Activated T-cell treated with anti-CD3 and anti-CD28 coated beads, Interleukin-2, amount 50 U/mL, for 24 hours (primary cell): Measurements from ENCODE around the gene MRPS21.

Experiments
- DNase-seq: peaks from one replicate; pipeline ENCODE4 v3.0.0-alpha.2; 2020
- H3K27ac Mint-ChIP-seq: 2 replicates; pipeline ENCODE4 v1.8.0; 2020; ENCODE audit warnings: mild to moderate bottlenecking, mixed read lengths
- H3K27me3 Mint-ChIP-seq: 2 replicates; pipeline ENCODE4 v1.8.0; 2020; ENCODE audit warnings: mixed read lengths
- H3K36me3 Mint-ChIP-seq: 2 replicates; pipeline ENCODE4 v1.8.0; 2020; ENCODE audit warnings: low read depth, mixed read lengths
- H3K4me1 Mint-ChIP-seq: 2 replicates; pipeline ENCODE4 v1.8.0; 2020; ENCODE audit warnings: low read depth, mixed read lengths
- H3K4me3 Mint-ChIP-seq: 2 replicates; pipeline ENCODE4 v1.8.0; 2020; ENCODE audit warnings: mild to moderate bottlenecking, moderate library complexity, mixed read lengths
- H3K9me3 Mint-ChIP-seq: 2 replicates; pipeline ENCODE4 v1.8.0; 2020; ENCODE audit warnings: mixed read lengths

Gene MRPS21

DNA sequence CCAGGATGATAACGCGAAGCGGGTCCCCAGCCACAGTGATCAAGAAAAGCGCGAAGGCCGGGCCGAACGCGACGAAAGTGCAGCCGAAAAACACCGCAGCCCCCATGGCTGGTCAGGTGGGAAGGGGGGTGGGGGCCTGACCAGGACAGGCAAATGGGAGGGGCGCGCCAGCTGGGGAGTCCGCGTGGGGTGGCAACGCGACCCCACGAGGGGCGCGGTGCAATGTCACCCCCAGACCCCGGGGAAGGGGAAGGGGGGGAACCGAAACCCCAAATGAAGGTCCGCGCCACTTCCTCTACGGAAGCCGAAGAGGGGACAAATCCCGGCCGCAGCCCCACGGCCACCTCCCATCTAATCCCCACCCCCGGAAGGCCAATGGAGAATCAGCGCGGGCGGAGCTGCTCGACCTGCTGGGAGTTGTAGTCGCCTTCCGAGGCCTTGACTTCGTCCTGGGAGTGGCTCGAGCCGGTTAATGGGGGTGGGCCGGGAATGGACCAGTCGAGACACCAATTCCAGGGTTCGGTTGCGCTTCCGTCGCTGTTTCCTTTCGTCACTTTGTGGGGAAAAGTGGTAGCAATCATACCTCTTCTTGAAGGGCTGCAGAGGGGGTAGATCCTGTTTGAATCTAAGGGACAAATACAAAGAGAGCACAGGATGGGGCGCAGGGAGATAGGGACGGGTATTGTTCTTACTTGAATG is 24.8 kb upstream of the MRPS21 start, which contains the start of gene APH1A:
Gene APH1A (minus strand): TSS at position 312 of the 699 bp plus-strand sequence. CDS start 206 bp downstream, at position 106.
- DNase-seq: peak; percentile 93
- peak within 1 kb of the TSS; percentile 97 for H3K4me3 Mint-ChIP-seq
- H3K4me1 Mint-ChIP-seq: peaks cover 31% of the 10 kb centered on the region
- H3K9me3 Mint-ChIP-seq: no peaks in the 10 kb centered on the region
- no peaks in the 10 kb centered on the region for H3K27me3 Mint-ChIP-seq
- H3K36me3 Mint-ChIP-seq: peaks cover 46% of the 10 kb centered on the region
- H3K27ac Mint-ChIP-seq: peak within 1 kb of the TSS; percentile 98

DNA sequence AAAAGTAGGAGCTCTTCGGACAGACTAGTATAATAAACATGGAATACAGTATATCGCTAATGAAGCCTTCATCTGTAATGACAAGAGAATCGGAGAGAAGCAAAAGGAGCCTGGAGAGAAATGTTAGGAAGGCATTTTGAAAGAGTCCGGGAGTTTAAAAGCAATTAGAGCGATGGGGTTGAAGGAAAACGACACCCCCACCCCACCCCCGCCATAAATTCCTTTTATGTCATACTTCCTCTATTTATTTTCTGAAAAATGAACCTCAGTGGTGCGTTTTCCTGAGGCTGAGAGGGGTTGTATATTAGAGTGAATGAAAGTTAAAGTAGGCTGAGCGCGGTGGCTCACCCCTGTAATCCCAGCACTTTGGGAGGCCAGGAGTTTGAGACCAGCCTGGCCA is 24.2 kb upstream of the MRPS21 start:
- DNase-seq: no peak
- no peaks in the 10 kb centered on the region for H3K27me3 Mint-ChIP-seq
- H3K4me1 Mint-ChIP-seq: peaks cover 31% of the 10 kb centered on the region
- peak overlapping the region; percentile 98 for H3K27ac Mint-ChIP-seq
- peak overlapping the region; percentile 97 for H3K4me3 Mint-ChIP-seq
- H3K9me3 Mint-ChIP-seq: no peaks in the 10 kb centered on the region
- H3K36me3 Mint-ChIP-seq: peaks cover 45% of the 10 kb centered on the region

DNA sequence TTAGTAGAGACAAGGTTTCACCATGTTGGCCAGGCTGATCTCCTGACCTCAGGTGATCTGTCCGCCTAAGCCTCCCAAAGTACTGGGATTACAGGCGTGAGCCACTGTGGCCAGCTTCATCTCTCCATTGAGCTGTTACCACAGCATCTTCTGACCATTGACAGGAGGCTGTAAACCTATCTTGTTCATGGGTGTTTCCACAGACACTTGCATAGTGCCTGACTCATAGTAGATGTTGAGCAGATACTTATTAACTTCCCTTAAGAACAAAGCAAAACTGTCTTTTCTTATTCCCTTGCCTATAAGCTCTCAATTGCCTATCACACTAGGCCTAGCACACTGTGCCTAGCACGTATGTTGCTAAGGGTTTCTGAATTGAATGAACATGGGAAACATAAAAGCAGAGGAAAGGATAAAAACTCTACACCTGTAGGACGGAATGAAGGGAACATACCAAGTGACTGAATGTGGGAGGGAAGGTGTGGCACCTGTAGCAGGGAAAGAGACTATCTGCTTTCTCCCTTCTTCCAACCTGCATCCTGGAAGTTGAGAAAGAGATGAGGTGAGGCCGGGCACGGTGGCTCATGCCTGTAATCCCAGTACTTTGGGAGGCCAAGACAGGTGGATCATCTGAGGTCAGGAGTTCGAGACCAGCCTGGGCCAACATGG is 22.2 kb upstream of the MRPS21 start:
- Mint-ChIP-seq H3K27me3 (no peaks in the 10 kb centered on the region), H3K27ac (no peak overlapping the region), H3K4me1 (peaks cover 27% of the 10 kb centered on the region), H3K36me3 (peaks cover 25% of the 10 kb centered on the region), H3K9me3 (no peaks in the 10 kb centered on the region), H3K4me3 (no peak overlapping the region)
- DNase-seq: no peak

DNA sequence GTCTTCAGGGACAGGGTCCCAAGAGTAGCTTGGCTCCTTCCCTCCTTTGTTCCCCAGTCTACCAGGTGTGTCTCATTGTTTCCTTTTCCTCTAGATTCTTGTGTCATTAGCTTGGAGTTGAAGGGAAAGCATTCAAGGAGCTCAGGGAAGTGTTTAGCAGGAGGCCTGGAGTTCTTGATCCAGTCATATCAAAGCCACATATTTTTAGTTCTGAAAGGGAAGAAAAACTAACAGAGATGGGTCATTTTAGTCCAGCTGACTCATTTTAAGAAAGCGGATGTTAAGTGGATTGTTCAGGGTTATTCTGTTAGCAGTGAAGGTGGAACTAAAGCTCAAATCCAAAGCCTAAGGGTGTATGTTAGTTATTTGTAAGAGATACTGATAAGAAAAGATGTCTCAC is 20.4 kb upstream of the MRPS21 start:
- Mint-ChIP-seq H3K4me3 (no peak overlapping the region), H3K9me3 (no peaks in the 10 kb centered on the region), H3K27ac (no peak overlapping the region), H3K4me1 (peaks cover 10% of the 10 kb centered on the region), H3K27me3 (no peaks in the 10 kb centered on the region), H3K36me3 (peaks cover 7% of the 10 kb centered on the region)
- DNase-seq: no peak

DNA sequence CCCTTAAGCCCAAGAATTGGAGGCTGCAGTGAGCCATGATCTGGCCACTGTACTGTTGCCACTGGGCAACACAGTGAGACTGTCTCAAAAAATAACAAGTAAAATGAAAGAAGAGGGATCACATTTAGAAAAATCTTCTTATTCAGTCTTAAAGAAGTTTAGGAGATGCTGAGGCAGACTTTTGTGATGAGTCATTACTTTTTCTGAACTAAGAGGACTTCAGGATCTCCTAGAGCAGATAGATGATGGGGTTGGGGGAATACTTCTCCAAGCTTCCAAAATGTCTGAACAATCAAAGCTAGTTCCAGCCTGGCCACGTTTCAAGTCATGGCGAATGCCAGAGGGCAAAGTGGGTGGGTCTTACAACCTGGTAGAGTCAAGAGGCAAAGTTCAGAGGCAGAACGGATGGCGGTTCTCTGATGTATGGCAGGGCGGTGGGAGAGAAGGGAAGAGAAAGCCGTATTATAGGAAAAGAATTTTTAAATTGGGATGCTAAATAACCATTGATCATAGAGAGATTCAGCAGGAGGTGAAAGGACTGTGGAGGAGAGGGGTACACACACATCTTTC is 13.4 kb upstream of the MRPS21 start:
- H3K4me3 Mint-ChIP-seq: no peak overlapping the region

DNA sequence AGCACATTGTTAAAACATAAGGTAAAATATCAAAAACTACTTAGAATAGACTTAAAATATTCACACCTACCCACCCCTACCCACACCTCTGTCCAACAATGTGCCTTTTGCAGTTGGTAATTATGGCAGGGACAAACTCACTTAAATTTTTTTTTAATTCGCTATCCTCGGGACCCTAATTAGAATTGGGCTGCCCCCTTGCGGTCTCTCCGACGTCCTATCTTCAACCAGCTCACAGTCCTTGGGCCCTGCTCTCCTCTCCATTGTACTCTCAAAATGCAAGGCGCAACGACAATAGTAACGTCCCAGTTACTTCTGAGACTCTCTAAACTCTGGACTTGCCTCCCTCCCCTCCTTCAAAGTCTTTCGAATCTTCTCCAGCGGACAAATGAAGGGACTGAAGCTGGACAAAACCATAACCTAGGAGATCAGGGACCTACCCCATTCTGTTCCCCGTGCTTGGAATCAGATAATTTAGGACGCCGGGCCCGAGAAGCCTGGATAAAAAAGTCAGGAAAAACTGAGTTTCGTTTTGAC is 12.4 kb upstream of the MRPS21 start:
- peaks cover 6% of the 10 kb centered on the region for H3K9me3 Mint-ChIP-seq
- peak overlapping the region; percentile 86 for H3K27ac Mint-ChIP-seq
- peaks cover 7% of the 10 kb centered on the region for H3K27me3 Mint-ChIP-seq
- peaks cover 31% of the 10 kb centered on the region for H3K4me1 Mint-ChIP-seq
- peaks cover 3% of the 10 kb centered on the region for H3K36me3 Mint-ChIP-seq
- peak overlapping the region; percentile 69 for H3K4me3 Mint-ChIP-seq
- peak; percentile 62 for DNase-seq

More for the DNA sequence above, 13.4 kb upstream of the MRPS21 start:
- no peak for DNase-seq
- Mint-ChIP-seq H3K27me3 (peaks cover 7% of the 10 kb centered on the region), H3K27ac (no peak overlapping the region), H3K36me3 (peaks cover 3% of the 10 kb centered on the region), H3K9me3 (peaks cover 6% of the 10 kb centered on the region), H3K4me1 (peaks cover 31% of the 10 kb centered on the region)

DNA sequence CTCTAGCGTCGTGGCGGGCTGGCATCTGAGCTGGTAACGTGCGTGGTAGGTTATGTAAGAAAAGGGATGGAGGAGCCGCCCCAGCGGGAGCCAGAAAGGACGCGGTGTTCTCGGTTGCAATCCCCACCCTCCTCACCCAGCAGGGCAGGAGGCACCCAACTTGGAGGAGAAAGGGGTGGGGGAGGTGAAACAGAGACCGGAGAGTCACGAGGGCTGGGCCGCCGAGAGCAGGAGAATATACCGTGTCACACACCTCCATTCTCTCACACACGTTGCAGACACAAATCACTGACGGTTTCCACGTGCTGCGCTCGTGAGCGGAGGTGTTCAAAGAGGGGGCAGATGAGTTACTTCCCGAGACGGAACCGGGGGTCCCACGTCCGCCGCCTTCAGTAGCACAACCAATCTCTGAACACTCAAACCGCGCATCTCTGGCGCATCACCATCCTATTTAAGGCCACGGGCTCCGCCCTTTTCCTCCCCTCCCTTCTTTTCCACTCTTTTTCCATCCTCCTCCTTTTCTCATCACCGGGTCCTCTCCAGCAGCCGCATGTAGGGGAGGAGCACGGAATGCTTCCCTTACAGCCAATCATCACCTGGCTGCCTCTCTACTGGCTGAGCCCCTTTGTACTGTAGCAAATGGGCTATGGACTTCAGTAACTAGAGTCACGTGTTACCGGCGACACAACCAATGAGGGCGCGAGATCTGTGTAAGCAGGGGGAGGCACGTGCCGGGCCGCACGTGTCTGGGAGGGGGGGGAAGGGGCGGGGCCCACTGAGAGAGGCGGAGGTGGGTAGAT is 11.7 kb upstream of the MRPS21 start, which contains the start of gene CIART:
Gene CIART (plus strand): TSS at position 797 of the 800 bp plus-strand sequence. CDS start 714 bp downstream, outside the sequence.
- Mint-ChIP-seq H3K9me3 (peaks cover 6% of the 10 kb centered on the region), H3K27me3 (peaks cover 7% of the 10 kb centered on the region), H3K4me3 (peak within 1 kb of the TSS; percentile 69), H3K27ac (peak within 1 kb of the TSS; percentile 86), H3K36me3 (peaks cover 3% of the 10 kb centered on the region), H3K4me1 (peaks cover 31% of the 10 kb centered on the region)
- DNase-seq: peak; percentile 78

DNA sequence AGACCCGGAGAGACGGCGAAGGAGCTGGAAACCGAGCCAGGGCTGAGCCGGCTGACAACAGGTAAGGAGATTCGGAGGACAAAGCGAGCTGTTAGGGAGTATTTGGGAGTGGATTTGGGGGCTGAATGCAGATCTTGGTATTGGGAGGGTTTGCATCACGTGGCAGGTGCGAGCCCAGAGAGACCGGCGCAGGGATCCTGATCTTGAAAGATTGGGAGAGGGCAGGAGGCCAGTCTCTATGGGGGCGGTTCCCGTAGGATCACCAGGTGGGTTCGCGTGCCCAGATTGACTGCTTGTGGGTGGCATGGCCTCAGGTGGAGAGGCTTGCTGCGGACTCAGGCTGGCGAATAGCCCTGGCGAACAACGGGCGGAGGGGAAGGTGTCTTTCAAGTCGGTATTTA is 11.1 kb upstream of the MRPS21 start:
- no peak for DNase-seq
- peaks cover 7% of the 10 kb centered on the region for H3K27me3 Mint-ChIP-seq
- peaks cover 6% of the 10 kb centered on the region for H3K9me3 Mint-ChIP-seq
- H3K27ac Mint-ChIP-seq: peak overlapping the region; percentile 86
- H3K4me3 Mint-ChIP-seq: peak overlapping the region; percentile 69
- H3K36me3 Mint-ChIP-seq: peaks cover 3% of the 10 kb centered on the region
- peaks cover 31% of the 10 kb centered on the region for H3K4me1 Mint-ChIP-seq

DNA sequence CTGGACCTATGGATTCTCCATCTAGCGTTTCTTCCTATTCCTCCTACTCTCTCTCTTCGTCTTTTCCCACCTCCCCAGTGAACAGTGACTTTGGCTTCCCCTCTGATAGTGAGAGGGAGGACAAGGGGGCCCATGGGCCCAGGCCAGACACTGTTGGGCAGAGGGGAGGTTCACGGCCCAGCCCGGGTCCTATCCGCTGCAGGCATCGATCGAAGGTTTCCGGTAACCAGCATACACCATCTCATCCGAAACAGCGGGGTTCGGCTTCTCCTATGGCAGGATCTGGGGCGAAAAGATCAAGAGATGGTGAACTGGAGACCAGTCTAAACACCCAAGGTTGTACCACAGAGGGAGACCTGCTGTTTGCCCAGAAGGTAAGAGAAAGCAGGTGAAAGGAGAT is 10.4 kb upstream of the MRPS21 start:
- DNase-seq: no peak
- peaks cover 7% of the 10 kb centered on the region for H3K27me3 Mint-ChIP-seq
- H3K4me3 Mint-ChIP-seq: peak overlapping the region; percentile 69
- peaks cover 3% of the 10 kb centered on the region for H3K36me3 Mint-ChIP-seq
- H3K9me3 Mint-ChIP-seq: peaks cover 6% of the 10 kb centered on the region
- no peak overlapping the region for H3K27ac Mint-ChIP-seq
- peaks cover 31% of the 10 kb centered on the region for H3K4me1 Mint-ChIP-seq

DNA sequence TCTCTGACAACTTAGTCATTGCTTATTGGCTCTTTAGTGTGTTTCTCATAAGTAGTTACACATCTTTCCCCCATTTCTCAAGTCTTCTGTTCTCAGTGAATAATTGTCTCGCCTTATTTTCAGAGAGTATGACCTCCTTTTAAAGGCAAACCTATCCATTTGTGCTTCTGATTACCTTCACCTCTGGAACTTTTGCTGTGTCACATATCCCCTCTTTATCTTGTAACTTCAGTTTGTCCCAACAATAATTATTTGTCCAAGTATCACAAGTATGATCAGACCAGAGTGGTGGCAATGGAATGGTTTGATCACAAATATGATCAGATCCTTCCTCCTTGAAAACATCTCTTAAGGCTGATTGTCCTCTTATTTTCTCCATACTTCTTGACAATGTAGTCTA is 5.3 kb upstream of the MRPS21 start:
- no peak overlapping the region for H3K4me3 Mint-ChIP-seq

DNA sequence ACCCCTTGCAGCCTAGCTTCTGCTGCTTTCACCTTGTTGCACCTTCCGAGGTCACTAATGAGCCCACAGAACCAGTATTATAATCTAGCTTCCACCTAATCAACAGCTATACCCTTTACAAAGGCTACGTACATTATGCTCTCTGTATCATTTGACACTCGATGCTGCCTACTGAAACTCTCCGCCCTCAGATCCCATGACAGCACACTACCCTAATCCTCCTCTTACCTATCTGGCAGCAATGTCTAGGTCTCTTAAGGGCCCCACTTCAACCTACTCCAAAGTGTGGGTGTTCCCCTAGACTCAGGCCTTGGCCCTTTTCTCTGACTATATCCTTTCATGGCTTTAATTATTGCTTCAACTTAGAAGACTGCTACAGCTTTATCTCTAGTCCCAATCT is 4.8 kb upstream of the MRPS21 start:
- Mint-ChIP-seq H3K4me3 (no peak overlapping the region), H3K36me3 (peaks cover 5% of the 10 kb centered on the region), H3K27me3 (no peaks in the 10 kb centered on the region), H3K27ac (no peak overlapping the region), H3K4me1 (peaks cover 9% of the 10 kb centered on the region), H3K9me3 (no peaks in the 10 kb centered on the region)
- no peak for DNase-seq

More for the DNA sequence above, 5.3 kb upstream of the MRPS21 start:
- Mint-ChIP-seq H3K4me1 (peaks cover 9% of the 10 kb centered on the region), H3K27ac (no peak overlapping the region), H3K36me3 (peaks cover 2% of the 10 kb centered on the region), H3K9me3 (no peaks in the 10 kb centered on the region), H3K27me3 (no peaks in the 10 kb centered on the region)
- no peak for DNase-seq

DNA sequence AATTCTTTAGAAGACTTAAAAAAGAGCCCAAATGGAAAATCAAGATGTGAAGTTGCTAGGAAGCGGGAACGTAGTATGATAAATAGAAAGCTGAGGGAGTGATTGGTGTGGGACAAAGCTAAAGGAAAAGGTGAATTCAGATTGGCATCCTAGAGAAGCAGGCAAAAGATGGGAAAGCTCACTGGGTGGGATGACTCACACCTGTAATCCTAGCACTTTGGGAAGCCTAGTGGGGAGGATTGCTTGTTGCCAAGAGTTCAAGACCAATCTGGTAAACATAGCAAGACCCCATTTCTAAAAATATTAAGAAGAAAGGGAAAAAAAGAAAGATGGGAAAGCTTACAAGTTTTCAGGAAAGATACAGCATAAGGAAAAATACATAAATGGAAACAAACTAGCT is 1.8 kb downstream of the MRPS21 start:
- peak overlapping the region; percentile 97 for H3K4me3 Mint-ChIP-seq

DNA sequence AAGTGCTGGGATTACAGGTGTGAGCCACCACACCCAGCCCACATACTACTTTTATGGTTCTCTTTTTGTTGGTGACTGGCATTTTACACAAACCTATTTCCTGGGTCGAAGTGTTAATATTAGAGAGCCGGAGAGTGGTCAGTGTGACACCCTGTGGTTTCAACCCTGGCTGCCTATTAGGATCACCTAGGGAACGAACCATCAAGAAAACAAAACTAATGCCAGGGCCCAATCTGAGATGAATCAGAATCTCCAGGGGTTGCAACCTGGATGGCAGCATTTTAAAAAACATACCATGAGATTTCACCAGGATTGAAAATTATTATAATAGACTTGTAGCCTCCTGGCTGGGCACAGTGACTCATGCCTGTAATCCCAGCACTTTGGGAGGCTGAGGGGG is 6.1 kb downstream of the MRPS21 start:
- H3K27me3 Mint-ChIP-seq: no peaks in the 10 kb centered on the region
- no peaks in the 10 kb centered on the region for H3K9me3 Mint-ChIP-seq
- no peak overlapping the region for H3K4me3 Mint-ChIP-seq
- no peak for DNase-seq
- H3K4me1 Mint-ChIP-seq: peaks cover 32% of the 10 kb centered on the region
- peaks cover 93% of the 10 kb centered on the region for H3K36me3 Mint-ChIP-seq
- peak overlapping the region; percentile 26 for H3K27ac Mint-ChIP-seq

More for the DNA sequence above, 1.8 kb downstream of the MRPS21 start:
- no peaks in the 10 kb centered on the region for H3K27me3 Mint-ChIP-seq
- no peaks in the 10 kb centered on the region for H3K9me3 Mint-ChIP-seq
- peak overlapping the region; percentile 83 for H3K27ac Mint-ChIP-seq
- H3K4me1 Mint-ChIP-seq: peaks cover 40% of the 10 kb centered on the region
- H3K36me3 Mint-ChIP-seq: peaks cover 67% of the 10 kb centered on the region
- DNase-seq: no peak

DNA sequence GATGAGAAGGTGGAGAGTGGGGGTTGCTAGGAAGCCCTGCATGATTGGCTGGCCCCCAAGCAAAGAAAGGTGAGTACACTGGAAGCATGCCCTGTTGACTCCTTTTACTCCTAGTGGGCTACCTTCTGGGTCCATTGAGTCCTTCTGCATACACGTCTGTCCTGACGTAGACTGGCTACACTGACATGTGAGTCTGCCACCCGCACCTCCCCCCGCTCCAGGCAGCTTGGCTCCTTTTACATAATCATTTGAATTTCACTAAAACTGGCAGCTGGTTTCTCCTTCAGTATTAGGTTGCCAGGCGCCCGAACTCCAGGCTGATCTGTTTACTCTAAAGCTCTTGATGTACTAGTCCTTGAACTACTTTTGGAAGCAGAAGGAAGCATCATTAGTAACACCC is 8.7 kb downstream of the MRPS21 start:
- H3K36me3 Mint-ChIP-seq: peaks cover 92% of the 10 kb centered on the region
- no peak for DNase-seq
- peak overlapping the region; percentile 16 for H3K27ac Mint-ChIP-seq
- H3K4me1 Mint-ChIP-seq: peaks cover 14% of the 10 kb centered on the region
- no peaks in the 10 kb centered on the region for H3K9me3 Mint-ChIP-seq
- H3K27me3 Mint-ChIP-seq: no peaks in the 10 kb centered on the region
- H3K4me3 Mint-ChIP-seq: no peak overlapping the region
